ENCODE measurements around the gene GPR68.
"Not testable (repeated sequence)": the region's sequence is repeated elsewhere in the genome, so short reads cannot be mapped to it uniquely, and the experiment has no call there.

Gene GPR68

GRCh38 chr14:91272341-91273272 is 28.1 kb upstream of the GPR68 start:
- DNase-seq, result no peak

- no peak for DNase-seq
Observed at GRCh38 chr14:91271639-91272038, 27.1 kb upstream of the GPR68 start.

- DNase-seq, result no peak
Observed at GRCh38 chr14:91270619-91271018, 26.1 kb upstream of the GPR68 start.

- DNase-seq, result no peak
Observed at GRCh38 chr14:91270188-91270587, 25.7 kb upstream of the GPR68 start.

DNA sequence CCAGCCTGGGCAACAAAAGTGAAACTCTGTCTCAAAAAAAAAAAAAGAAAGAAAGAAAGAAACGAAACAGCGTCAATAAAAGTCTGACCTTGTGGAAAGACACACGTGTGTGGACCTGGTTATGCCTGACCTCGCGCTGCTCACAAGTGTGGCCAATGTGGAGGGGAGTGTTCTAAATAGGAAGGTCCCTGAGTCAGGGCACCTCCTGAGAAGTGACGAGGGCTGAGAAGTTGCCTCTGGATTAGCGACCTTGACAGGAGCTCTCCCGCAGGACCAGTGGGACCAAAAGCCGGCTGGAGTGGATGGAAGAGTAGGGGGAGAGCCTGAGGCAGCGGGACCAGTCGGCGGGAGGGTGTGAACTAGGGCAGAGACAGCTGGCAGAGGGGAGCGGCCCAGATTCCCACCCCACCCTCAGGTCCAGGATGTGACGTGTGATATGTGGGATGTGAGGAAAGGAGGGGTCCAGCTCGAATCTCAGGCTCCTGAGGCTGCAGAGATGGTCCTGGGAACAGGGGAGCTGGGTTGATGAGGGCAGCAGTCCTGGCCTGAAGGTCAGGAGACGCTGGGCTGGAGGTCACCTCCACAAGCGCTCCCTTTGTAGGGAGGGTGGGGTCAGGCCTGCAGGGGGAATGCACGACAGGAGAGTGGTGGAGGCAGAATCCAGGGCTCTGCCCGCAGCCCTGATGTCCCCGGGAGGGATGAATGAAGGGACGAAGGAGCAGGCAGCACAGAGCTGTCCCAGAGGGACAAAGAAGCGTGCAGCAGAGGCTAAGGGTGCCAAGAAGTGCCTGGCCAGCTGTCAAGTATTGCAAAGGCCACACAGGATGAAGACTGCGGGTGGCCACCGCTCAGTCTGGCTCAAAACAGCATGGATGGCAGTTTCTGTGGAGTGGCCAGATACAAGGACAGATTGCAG is 24.8 kb upstream of the GPR68 start:
- no peak for DNase-seq

DNA sequence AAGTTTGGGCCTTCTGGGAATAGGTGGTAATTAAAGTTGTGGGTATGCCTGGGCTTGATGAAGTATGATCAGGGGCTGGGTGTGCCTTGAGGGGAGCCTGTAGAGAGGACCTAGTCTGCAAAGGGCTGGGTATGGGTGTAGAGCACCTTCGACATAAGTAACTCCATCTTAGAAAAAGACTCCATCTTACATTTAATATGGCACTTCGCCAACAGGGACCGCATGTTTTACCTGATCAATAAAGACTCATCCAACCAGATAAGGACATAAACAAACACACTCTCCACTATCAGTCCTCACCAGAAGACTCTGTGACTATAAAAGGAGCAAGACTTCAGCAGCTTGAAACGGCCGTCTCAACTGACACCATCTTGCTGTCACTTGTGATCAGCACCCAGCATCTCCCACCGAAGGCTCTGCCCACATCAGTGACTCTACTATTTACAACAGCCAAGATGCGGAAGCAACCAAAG is 23.5 kb upstream of the GPR68 start:
- no peak for DNase-seq

- not testable (repeated sequence) for DNase-seq
Observed at GRCh38 chr14:91266276-91266675, 21.8 kb upstream of the GPR68 start.

DNA sequence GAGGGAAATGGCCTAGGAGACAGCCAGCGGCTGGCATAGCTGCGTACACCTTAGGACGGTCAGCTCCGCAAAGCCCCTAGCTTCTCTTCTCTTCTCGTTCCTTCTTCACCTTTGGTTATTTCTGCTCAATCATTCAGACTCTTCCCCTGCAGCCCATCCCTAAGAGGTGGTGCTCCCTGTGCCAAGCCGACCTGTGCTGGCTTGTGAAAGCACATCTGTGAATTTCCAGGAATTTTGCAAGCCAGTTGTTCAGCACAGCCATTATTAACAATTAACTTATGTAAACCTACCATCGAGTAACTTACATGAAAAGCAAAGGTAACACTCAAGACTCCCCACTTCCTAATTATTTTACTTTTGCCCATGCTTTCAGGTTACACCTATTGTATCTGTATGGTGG is 20.9 kb upstream of the GPR68 start:
- DNase-seq, result no peak

DNA sequence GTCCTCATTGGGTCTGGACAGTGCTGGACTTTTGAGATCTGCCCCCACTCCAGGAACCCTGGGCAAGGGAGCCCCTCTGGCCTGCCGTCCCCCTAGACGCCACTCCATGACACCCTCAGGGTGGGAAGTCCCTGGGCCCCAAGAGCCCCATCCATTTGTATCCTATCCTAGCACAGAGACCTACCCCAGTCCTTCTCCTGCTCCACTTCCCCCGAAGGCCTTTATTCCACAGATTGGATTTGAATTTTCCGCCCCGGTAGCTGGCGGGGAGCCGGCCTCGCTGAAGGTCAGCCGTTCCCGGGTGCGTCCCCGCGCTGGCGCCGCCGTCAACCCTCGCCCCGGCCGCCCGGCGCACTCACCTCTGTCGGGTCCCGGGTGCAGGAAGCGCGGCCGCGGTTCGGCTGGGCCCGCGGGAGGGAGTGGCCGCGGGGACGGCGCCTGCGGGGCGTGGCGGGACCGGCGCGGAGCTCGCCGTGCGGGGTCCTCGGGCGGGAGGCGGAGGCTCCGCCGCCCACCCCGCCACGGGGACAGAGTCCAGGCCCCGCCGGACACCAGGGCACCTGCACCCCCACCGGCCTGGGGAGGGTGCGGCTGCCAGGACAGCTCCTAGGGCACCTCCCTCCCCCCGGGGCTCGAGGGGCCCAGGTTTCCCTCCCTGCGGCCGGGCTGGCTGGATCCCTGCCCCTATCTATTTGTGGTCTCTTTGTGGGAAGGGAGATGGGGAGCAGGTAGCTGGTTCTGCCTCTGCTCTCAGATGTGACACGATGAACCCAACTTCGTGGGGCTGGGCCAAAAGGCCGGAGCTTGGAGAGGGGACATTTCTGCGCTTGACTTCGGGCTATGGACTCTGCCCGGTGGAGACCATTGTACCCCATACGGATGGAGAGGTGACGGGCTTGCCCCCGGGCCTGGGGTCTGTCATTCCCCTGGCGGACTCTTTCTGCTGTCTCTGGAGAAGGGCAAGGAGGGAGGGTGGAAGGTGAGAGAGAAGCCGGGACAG is 19.9 kb upstream of the GPR68 start:
- peak in 1 of 2 donors; percentile 47 for DNase-seq

- DNase-seq, result no peak
Observed at GRCh38 chr14:91263329-91263728, 18.8 kb upstream of the GPR68 start.

GRCh38 chr14:91261986-91262549 is 17.6 kb upstream of the GPR68 start:
- no peak for DNase-seq

GRCh38 chr14:91261115-91261514 is 16.6 kb upstream of the GPR68 start:
- DNase-seq, result peak; percentile 36 to 55

GRCh38 chr14:91258876-91259275 is 14.4 kb upstream of the GPR68 start:
- no peak for DNase-seq

GRCh38 chr14:91258011-91258618 is 13.6 kb upstream of the GPR68 start:
- DNase-seq, result no peak

DNA sequence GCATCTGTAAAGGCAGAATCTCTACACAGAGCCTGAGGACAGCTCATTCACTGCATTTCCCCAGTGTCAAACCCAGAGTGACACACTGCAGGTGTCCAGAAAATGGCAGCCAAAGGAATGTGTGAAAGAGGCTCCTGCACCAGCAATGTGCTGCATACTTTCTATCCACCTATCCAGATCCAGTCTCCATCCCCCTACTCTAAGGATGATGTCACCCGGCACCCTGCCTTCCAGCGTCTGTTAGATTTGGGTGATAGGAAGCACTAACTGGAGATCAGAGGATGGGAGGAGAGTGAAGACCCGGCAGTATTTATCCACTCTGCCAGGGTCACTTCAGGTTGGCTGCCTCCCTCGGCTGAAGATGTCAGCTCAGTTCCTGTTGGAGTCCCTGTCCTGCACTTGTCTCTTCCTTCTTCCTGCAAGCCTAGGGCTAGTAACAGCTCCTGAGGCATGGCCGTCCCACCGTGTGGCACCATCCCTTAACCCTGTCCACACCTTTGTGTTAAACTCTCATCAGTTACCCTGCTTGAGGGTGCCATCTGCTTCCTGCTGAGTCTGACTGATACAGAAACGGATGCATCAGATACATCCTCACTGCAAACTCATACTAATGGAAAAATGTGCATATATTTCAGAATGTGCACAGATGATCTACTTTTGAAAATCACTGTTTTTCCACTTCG is 13.0 kb upstream of the GPR68 start:
- DNase-seq, result no peak

DNA sequence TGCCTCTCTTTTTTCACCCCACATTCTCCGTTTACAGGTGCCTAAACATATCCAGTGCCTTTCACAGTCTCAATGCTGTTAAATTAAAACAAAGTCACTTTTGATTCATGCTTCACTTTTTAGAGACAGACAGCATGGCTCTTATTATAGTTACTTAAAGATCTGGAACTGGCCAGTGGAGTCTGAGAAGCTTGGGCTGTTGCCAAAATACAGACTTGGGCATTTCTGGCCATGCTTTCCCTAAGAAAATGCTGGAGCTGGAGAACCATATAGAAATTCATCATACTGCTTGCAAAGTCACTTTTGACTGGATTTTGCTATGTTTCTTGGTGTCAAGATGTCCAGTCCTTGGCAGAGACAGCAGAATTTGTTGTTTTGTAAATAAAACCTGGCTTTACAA is 12.2 kb upstream of the GPR68 start:
- no peak for DNase-seq

- no peak for DNase-seq
Observed at GRCh38 chr14:91255026-91255695, 10.7 kb upstream of the GPR68 start.

- DNase-seq, result peak in 1 of 2 donors; percentile 48
Observed at GRCh38 chr14:91254461-91254860, 10.0 kb upstream of the GPR68 start.

- DNase-seq, result no peak
Observed at GRCh38 chr14:91253795-91254323, 9.4 kb upstream of the GPR68 start.
